HG03108 (cell line): ENCODE data around the gene ZBTB8OS.
"Not testable (repeated sequence)": the region's sequence is repeated elsewhere in the genome, so short reads cannot be mapped to it uniquely, and the experiment has no call there.

Experiments
- ATAC-seq: cut with Tn5 transposase; IDR thresholded peaks from one replicate; pipeline ENCODE4 v1.9.1; 2021; ENCODE audit warnings: moderate library complexity; ENCODE audit not compliant: unreplicated experiment

ZBTB8OS gene

DNA sequence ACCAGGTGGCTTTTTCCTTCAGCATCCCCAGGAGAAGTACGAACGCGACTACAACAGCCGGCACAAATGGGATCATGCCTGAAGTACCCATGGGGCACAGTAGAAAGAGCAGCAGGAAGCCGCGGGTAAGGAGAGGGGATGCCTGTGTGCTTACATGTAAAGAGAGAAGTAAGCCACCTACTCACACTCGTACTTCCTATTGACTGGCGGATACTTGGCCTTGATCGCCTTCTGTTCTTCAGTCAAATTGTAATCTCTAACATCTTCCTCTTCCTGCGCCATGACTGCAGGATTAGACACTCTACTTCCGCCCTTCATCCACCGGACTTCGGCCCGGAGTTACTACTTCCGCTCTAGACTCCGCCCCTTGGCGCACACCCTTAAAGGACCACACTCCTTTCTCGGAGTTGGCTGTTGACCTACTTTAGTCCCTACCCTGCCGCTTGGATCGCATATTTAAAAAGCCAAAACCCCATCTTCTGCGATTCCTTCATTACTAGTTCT, at the start of gene ZBTB8OS:
Gene ZBTB8OS, minus strand, starts transcription at position 303 of the 504 bp plus-strand sequence. Its CDS starts 21 bp downstream, at position 282.
- ATAC-seq = peak; percentile 54

DNA sequence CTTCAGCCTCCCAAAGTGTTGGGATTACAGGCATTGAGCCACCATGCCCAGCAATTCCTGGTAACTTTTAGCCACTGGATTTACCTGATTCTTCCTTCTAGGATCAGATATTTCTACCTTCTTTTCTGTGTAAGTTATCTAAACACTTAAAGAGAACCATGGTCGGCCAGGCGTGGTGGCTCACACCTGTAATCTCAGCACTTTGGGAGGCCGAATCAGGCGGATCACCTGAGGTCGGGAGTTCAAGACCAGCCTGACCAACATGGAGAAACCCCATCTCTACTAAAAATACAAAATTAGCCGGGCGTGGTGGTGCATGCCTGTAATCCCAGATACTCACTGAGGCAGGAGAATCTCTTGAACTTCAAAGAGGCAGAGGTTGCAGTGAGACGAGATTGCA, 46.6 kb upstream of the ZBTB8OS start:
- ATAC-seq = not testable (repeated sequence)

DNA sequence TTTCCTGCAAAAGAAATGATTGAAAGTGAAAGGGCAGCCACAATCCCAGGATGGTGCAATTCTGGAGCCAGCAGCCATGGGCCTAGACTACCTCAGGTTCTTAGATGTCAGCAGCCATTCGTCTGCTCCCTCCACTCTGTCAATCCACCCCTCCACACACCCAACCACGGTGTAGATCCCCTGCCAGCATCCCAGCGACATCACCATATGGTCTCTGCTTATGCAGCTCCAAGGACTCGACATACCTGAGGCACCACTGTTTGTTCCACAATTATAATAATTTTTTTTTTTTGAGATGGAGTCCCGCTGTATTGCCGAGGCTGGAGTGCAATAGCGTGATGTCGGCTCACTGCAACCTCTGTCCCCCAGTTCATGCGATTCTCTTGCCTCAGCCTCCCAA, 45.7 kb upstream of the ZBTB8OS start:
- ATAC-seq = no peak

DNA sequence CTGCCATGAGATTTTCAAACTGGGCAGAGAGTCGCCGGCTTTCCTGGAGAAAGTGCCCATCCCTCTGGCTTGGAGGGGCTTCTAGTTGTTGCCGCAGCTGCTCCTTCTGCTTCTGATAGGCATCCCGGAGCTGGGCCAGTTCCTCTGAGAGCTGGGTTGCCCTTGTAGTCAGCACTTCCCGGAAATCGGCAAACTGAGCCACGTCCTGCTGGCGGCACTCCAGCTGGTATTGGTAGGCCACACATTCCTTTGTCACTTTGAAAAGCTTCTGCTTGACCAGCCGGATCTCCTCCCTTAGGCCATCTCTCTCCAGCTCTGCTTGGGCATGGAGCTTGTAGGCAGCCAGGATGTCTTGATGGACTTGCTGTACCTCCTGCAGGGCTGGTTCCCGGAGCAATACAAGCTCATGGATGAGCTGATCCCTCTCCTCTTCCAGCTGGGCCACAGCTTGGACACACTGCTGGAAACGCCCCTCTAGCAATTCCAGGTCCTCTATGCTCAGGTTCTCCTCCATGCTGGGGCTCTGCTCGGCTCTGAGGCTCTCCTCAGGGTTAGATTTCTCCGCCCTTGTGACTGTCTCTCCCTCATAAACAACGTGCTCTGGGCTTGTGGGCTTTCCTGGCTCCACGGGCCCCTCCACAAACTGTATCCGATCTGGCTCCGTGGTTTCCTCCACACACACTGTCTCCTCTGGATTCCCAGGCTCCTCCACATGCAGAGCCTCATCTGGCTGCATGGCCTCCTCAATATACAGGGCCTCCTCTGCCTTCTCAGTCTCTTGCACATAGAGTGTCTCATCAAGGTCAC, 45.0 kb upstream of the ZBTB8OS start:
- ATAC-seq = no peak

DNA sequence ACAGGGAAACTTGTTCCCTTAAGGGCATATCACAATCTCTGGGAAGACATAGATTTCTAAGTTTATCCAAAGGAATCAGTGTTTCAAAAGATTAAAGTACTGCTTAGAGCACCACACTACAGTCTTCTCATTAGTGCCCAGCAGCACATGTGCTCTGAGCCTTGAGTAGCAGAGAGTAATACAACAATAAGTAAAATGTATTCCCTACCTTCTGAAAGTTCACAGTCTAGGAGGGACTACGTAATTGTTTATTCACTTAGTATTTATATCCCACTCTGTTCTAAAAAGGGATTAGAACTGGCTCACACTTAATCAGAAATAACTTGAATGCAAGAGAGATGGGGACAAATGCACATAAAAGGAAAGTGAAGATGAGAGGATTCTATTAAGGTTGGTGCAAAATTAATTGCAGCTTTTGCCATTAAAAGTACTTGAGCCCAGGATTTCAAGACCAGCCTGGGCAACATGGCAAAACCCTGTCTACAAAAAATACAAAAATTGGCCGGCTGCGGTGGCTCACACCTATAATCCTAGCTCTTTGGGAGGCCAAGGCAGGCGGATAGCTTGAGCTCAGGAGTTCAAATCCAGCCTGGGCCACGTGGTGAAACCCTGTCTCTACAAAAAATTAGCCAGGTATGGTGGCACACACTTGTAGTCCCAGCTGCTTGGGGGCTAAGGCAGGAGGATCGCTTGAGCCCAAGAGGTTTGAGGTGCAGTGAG, 43.3 kb upstream of the ZBTB8OS start:
- ATAC-seq = no peak

DNA sequence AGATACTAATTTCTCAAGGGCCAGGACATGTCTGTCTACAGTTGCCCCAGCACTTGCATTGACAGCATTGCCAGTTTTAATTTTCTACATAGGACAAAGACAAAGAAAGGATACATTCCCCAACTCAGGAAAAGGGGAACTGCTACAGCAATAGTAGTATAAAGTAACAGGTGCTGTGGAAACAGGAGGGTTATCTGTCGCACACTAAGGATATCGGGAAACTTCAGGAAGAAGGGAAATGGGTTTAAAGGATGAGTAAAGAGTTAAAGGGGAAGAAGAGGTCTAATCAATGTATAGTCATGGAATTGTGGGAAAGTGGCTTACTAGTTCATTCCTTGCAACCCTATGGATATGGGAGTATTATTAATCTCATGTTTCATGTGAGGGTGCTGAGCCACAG, 36.0 kb upstream of the ZBTB8OS start:
- ATAC-seq = no peak

DNA sequence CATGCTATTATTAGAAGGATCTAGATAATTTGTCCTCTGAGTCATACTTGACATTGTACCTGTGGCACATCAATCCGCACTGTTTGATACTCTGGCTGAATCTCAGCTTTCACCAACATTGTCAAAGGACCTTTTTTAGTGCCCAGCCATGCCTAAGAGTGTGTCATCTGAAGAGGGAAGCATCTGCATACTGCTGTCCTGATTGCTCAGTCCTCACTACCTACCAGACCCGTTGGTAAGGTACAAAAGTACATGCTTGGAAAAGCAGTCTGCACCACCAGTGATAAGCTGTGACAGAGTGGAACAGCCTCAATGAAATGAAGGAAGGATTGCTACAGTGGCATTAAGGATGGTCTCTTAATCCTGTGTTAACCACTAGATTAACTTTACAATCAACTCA, 35.1 kb upstream of the ZBTB8OS start:
- ATAC-seq = no peak

DNA sequence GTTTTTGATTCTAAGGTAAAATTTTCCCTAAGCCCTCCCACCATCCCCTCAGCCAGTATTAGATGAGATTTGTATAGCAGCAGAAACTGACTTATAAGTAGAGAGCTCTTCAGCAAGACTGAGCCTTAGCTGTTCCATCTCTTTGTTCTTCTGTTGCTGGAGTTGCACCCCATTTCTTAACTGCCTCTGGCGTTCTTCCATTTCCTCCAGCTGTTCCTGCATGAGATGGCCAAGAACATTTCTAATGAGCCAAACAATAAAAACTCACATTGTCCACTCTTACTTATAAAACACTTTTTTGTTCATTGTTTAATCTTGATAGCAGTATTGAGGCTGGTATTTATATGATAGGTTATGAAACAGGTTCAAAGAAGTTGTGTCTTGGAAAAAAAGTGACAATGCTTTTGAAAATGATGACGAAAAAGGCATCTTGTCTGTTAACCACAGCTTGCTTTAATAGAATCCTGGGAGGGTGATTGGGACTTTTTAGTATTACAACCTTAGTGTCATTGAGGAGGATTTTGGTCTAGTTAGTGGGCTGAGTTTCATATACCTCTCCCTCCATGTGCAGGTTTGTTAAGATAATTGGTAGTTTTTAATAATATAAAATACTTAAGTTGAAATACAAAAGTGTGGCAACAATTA, 33.9 kb upstream of the ZBTB8OS start:
- no peak for ATAC-seq

DNA sequence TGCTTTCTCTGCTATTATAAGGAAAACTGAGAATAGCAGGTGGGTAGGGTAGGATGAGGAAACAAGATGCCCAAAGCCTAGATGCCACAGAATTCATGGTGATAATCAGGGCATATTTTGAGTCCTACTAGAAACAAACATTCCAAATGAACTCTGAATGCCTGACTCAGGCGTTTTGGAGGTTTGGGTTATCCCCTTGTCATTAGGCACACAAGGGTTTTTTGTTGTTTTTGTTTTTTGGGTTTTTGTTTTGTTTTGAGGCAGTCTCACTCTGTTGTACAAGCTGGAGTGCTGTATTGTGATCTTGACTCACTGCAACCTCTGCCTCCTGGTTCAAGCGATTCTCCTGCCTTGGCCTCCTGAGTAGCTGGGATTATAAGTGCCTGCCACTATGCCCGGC, 33.0 kb upstream of the ZBTB8OS start:
- no peak for ATAC-seq

DNA sequence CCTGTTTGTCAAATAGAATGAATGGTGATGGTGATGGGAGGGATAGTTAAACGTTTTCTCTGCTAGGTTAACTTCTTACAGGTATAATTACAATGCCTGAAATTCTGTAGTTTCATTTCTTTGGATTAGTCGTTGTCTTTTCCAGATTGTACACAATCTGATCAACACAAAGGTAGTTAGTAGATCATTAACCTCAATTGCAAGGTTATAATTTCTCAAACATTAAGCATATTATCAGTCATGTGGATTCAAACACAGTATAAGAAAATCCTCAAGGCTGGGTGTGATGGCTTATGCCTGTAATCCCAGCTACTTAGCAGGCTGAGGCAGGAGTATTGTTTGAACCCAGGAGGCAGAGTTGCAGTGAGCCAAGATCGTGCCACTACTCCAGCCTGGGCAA, 31.6 kb upstream of the ZBTB8OS start:
- no peak for ATAC-seq

DNA sequence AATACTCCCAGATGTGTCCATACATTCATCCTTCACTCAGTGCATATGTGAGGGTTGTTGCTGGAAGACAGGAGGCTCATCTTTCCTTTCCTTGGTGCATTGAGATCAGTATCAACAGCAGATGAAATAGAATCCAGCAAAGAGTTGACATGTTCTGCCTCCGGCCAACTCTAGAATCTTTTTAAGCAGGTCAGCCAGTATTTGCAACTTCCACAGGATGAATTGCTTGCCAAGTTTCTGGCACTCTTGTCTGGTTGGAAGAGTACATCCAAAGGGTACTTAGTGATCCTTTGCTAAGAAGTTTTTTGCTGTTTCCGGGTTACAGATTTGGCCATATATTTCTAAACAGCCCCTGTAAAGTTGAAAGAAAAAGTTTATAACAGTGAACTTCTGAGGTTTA, 31.2 kb upstream of the ZBTB8OS start:
- ATAC-seq = no peak

DNA sequence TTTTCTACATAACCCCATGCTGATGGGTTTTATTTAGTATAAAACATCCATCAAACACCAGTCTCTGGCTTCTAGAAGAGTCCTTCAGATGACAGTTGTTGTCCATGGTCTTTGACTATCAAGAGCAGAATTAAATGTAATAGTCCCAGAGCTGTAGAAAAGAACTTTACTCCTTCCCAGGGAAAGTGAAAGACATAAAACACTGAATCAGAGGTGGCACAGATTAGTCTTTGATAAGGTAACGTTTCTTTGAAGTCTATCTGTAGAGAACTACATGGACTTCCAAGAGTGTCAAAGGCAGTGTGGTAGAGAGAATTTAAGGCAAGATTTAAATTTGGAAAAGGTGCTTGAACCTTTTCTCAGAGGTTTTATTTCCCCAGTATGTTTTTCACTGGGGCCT, 30.3 kb upstream of the ZBTB8OS start:
- ATAC-seq = no peak

DNA sequence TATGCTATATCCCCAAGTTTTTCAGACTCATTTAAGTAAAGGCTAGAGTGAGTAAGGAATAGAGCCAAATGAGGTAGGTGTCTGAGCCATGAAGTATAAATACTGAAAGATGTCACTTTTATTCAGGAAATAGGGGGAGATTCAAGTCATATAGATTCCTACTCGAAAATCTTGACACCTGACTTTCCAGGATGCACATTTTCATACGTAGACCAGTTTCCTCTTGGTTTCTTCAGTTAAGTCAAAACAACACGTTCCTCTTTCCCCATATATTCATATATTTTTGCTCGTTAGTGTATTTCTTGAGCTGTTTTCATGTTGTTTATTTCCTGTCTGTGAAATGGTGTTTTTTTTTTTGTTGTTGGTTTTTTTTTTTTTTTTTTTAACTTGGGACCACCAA, 29.6 kb upstream of the ZBTB8OS start:
- ATAC-seq = not testable (repeated sequence)

DNA sequence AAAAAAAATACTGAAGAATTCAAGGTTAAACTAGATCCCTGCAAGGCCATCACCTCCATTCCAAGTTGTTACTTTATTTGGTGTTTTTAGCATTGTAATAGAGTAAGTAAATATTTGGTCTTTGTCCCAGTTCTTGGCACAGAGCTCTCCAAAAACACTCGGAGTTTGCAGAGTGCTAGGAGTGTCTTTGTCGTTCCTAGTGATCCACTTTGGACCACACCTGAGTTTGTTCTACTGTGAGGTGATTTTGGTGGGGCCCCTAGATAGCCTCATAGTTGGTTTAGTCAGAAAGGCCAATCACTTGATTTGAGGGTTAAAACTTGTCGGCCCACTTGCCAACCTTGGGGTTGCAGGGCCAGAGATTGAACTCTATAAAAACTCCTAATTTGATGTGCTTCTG, 26.6 kb upstream of the ZBTB8OS start:
- no peak for ATAC-seq

DNA sequence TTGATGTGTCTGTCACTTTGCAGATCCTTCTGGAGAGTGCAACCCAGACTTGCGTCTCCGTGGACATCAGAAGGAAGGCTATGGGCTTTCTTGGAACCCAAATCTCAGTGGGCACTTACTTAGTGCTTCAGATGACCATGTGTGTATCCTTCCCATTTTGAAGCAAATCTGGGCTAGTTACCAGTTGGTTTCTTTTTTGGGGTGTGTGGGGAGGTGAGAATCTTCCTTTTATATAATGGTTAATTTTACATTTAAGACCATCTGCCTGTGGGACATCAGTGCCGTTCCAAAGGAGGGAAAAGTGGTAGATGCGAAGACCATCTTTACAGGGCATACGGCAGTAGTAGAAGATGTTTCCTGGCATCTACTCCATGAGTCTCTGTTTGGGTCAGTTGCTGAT, 18.4 kb upstream of the ZBTB8OS start:
- ATAC-seq = not testable (repeated sequence)

DNA sequence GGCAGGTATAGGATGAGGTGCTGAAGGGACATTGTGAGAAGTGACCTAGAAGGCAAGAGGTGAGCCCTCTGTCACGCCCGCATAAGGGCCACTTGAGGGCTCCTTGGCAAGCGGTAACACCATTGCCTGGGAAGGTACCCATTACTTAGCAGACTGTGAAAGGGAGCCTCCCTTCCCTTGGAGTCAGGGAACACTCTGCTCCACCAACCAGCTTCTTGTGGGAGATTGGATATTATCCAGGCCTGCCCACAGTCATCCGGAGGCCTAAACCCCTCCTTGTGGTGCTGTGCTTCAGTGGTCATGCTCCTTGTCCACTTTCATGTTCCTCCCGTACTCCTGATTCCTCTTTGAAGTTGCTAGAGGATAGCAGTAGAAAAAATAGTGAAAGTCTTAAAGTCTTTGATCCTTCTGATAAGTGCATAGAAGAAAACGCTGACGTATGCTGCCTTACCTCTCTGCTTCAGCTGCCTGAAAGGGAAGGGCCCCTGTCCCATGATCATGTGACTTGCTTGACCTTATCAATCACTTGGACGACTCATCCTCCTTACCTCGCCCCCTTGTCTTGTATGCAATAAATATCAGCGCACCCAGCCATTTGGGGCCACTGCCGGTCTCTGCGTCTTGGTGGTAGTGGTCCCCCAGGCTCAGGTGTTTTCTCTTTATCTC, 16.7 kb upstream of the ZBTB8OS start:
- no peak for ATAC-seq

DNA sequence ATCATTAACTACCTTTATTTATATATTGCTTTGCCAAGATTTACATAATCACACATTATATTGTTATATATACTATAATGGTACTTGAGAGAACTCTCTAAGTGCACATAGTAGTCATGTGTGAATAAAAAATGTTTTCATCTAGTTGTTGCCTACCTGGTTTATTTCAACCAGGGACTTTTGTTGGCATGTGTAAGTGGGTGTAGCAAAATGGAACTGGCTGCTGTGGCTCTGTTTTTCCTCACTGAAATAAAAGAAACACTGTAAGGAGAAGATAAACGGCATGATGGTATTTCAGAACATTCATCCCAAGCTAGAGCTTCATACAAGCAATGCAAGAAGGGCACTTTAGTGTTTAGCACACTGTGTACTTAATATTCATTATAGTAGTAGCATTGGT, 15.6 kb upstream of the ZBTB8OS start:
- ATAC-seq = no peak

DNA sequence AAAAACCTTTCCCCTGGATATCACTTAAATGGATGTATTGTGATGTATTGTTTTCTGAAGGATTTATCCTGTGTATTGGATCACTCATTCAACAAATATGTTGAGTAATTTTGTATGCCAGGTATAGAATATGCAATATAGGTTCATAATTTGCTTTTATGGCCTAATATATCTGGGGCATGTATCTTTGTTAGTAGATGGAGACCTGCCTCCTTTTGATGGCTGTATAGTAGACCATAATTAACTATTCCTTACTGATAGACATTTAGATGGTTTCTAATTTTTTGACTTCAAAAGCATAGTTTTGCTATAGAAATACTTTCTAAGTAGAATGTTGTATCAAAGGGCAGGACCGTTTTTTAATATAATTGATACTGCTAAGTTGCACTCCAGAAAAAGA, 9.2 kb upstream of the ZBTB8OS start:
- no peak for ATAC-seq

DNA sequence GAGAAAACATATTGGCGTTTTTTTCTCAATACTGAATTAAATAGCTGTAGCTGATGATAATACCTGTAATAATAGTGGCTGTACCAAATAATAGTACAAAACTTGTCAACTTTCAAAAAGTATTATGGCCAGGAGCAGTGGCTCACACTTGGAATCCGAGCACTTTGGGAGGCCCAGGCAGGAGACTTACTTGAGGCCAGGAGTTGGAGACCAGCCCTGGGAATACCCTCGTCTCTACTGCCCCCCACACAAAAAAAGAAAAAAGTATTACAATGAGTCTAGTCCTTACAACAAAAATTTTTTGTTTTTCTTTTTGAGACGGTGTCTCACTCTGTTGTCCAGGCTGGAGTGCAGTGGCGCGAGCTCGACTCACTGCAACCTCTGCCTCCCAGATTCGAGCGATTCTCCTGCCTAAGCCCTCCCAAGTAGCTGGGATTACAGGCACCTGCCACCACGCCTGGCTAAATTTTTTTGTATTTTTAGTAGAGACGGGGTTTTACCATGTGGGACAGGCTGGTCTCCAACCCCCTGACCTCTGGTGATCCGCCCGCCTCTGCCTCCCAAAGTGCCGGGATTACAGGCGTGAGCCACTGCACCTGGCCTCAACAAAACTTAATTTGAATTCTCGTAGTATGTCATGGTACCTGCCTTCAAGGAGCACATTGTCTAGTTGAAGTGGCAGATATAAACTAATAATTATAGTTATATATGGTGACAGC, 2.1 kb upstream of the ZBTB8OS start:
- no peak for ATAC-seq

DNA sequence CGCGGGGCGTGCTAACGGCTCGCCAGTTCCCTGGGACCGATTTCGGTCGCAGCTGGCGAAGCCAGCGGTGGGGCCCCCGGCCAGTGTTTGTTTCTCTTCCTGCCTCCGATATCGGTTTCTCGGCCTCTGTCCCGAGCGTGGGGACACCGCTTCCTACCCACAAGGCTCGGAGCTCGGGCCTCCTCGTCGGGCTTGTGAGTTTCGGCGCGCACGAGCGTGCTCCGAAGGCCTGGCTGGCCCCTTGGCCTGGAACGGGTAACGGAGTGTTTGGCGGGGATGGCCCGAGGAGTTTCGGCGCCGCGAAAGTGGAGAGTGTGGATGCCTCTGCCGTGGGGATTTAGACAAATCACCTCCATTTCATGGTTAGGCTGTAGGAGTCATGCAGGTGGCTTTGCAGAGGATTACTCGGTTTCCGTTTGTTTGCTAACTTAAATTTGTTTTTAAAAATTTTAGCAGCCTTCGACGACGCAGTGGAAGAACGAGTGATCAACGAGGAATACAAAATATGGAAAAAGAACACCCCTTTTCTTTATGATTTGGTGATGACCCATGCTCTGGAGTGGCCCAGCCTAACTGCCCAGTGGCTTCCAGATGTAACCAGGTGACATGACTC, 1.2 kb upstream of the ZBTB8OS start:
- ATAC-seq = peak; percentile 13
